Esophagus muscularis mucosa (tissue), 4 donors: ENCODE measurements around the gene TUSC2. TPM values are rescaled to one million over a fixed set of nuclear protein-coding genes. Genes with fewer than 3 reads are reported as not detected.

Experiments
- DNase-seq: peaks from one replicate; pipeline ENCODE4 v3.0.0-alpha.2; 2017; ENCODE audit errors: extremely low spot score
- H3K27ac ChIP-seq, 4 donors: fragments of 200-600 bp; sonication (generic); replicated peaks in 1 of 4; 1 replicate in 3 of 4; 2 replicates in 1 of 4; pipeline ENCODE4 v1.5.1; 2016 to 2019; ENCODE audit warnings: mild to moderate bottlenecking in 1 of 4
- H3K27me3 ChIP-seq, 4 donors: fragments of 200-600 bp; sonication (generic); one replicate each; pipeline versions ENCODE4 v1.5.1 to v1.6.0; 2016 to 2019
- H3K36me3 ChIP-seq, 4 donors: fragments of 200-600 bp; sonication (generic); one replicate each; pipeline ENCODE4 v1.5.1; 2016 to 2019
- H3K4me1 ChIP-seq, 4 donors: fragments of 200-600 bp; sonication (generic); one replicate each; pipeline ENCODE4 v1.5.1; 2016 to 2019
- H3K4me3 ChIP-seq, 4 donors: fragments of 200-600 bp; sonication (generic); 1 replicate in 2 of 4; 2 replicates in 2 of 4; pipeline ENCODE4 v1.5.1; 2016 to 2019; ENCODE audit warnings: mild to moderate bottlenecking in 4 of 4, moderate library complexity in 1 of 4
- H3K9me3 ChIP-seq, 4 donors: fragments of 200-600 bp; sonication (generic); 1 replicate in 3 of 4; 2 replicates in 1 of 4; pipeline ENCODE4 v1.5.1; 2016 to 2019
- CTCF ChIP-seq, 3 experiments: fragments of 200-600 bp in 2 of 3; fragments of 450-650 bp in 1 of 3; sonication (generic) in 2 of 3; IDR thresholded peaks; one replicate each; pipeline ENCODE4 v1.5.1; 2017 to 2019; ENCODE audit warnings: antibody characterized with exemption in 3 of 3, mild to moderate bottlenecking in 2 of 3, moderate library complexity in 1 of 3
- EP300 ChIP-seq: sonication (generic); formaldehyde crosslinking; IDR thresholded peaks from one replicate; pipeline ENCODE4 v1.6.1; 2017; ENCODE audit warnings: antibody characterized with exemption
- POLR2A ChIP-seq: fragments of 450-650 bp; IDR thresholded peaks from one replicate; pipeline ENCODE4 v1.6.1; 2017; ENCODE audit warnings: antibody characterized with exemption, moderate library complexity, mild to moderate bottlenecking, low read depth
- POLR2AphosphoS5 ChIP-seq, 2 donors: sonication (generic); formaldehyde crosslinking; IDR thresholded peaks; one replicate each; pipeline ENCODE4 v1.6.1; 2017; ENCODE audit warnings: antibody characterized with exemption in 2 of 2
- WGBS: methylation state at CpG from one replicate; pipeline ENCODE4 v1.1.5; 2018; 5-methylcytosine and 5-hydroxymethylcytosine counted together
- intact Hi-C: fragments of 100-400 bp; cut with DNase I; formaldehyde crosslinking; loops from one replicate; pipeline ENCODE4 v1.15.1; 2023
- total RNA-seq, 4 donors: library from RNA; depleted of rRNA; stranded (reverse); fragments of >200 nt; gene quantifications; one replicate each; pipeline versions ENCODE4 v1.1.0 to v1.2.1, GENCODE V29; 2016

The TUSC2 gene
- total RNA-seq, 4 donors from 2014 or later, result 18.7 to 40.6 (median 37.5) TPM

- H3K27ac ChIP-seq, result peak within 1 kb of the TSS; percentile 96 to 100 (median 98)
- no peaks in the 10 kb centered on the region for H3K36me3 ChIP-seq
- TF ChIP-seq POLR2AphosphoS5 (IDR thresholded peaks at IDR 0.05) (peak; percentile 59 to 80), CTCF (IDR thresholded peaks at IDR 0.05) (no peak), EP300 (no peak), POLR2A (peak; percentile 33)
- 38% methylated on average over 34 of the region's 85 CpGs for WGBS
- peaks cover 51 to 66% (median 64%) of the 10 kb centered on the region in 4 donors for H3K4me1 ChIP-seq
- no peaks in the 10 kb centered on the region for H3K9me3 ChIP-seq
- DNase-seq, result no peak
- peaks cover 0 to 3% (median 0%) of the 10 kb centered on the region in 4 donors for H3K27me3 ChIP-seq
- intact Hi-C loops, result no loop called here
- H3K4me3 ChIP-seq, result peak within 1 kb of the TSS; percentile 57 to 74 (median 67)
Observed at GRCh38 chr3:50340448-50341329, 12.7 kb upstream of the TUSC2 start, which contains the start of gene RASSF1. Gene RASSF1 (minus strand): TSS chr3:50340836. CDS start chr3:50340805, 31 bp downstream.

- peak overlapping the region; percentile 96 to 100 (median 98) for H3K27ac ChIP-seq
- no peaks in the 10 kb centered on the region for H3K27me3 ChIP-seq
- peaks cover 51 to 66% (median 64%) of the 10 kb centered on the region in 4 donors for H3K4me1 ChIP-seq
- intact Hi-C loops, result no loop called here
- 46% methylated on average over 5 of the region's 9 CpGs for WGBS
- no peaks in the 10 kb centered on the region for H3K36me3 ChIP-seq
- H3K9me3 ChIP-seq, result no peaks in the 10 kb centered on the region
- TF ChIP-seq POLR2AphosphoS5 (IDR thresholded peaks at IDR 0.05) (no peak), POLR2A (no peak), EP300 (no peak), CTCF (IDR thresholded peaks at IDR 0.05) (no peak)
- peak overlapping the region; percentile 57 to 74 (median 67) for H3K4me3 ChIP-seq
- no peak for DNase-seq
Observed at GRCh38 chr3:50340147-50340447, 12.1 kb upstream of the TUSC2 start.

- H3K36me3 ChIP-seq, result no peaks in the 10 kb centered on the region
- no peaks in the 10 kb centered on the region for H3K27me3 ChIP-seq
- WGBS, result 81% methylated on average over 13 of the region's 14 CpGs
- intact Hi-C loops, result no loop called here
- H3K9me3 ChIP-seq, result no peaks in the 10 kb centered on the region
- H3K27ac ChIP-seq, result peak overlapping the region; percentile 96 to 100 (median 98)
- H3K4me1 ChIP-seq, result peaks cover 55 to 69% (median 66%) of the 10 kb centered on the region in 4 donors
- DNase-seq, result no peak
- TF ChIP-seq POLR2A, result no peak
- TF ChIP-seq POLR2AphosphoS5 (IDR thresholded peaks at IDR 0.05), result no peak
- no peak for TF ChIP-seq EP300
- no peak for TF ChIP-seq CTCF (IDR thresholded peaks at IDR 0.05)
- H3K4me3 ChIP-seq, result peak overlapping the region; percentile 57 to 74 (median 67)
Observed at GRCh38 chr3:50339485-50340146, 11.6 kb upstream of the TUSC2 start.

- Histone ChIP-seq H3K36me3 (no peaks in the 10 kb centered on the region), H3K4me1 (peaks cover 61 to 76% (median 73%) of the 10 kb centered on the region in 4 donors), H3K27me3 (no peaks in the 10 kb centered on the region), H3K9me3 (no peaks in the 10 kb centered on the region), H3K4me3 (peak overlapping the region; percentile 74 to 92 (median 88)), H3K27ac (peak overlapping the region; percentile 96 to 100 (median 98))
- WGBS, result 67% methylated on average over 5 of the region's 5 CpGs
- intact Hi-C loops, result no loop called here
- DNase-seq, result no peak
- TF ChIP-seq POLR2AphosphoS5 (IDR thresholded peaks at IDR 0.05), result no peak
Observed at GRCh38 chr3:50338965-50339364, 10.9 kb upstream of the TUSC2 start.
